KMS-11 (cell line): ENCODE measurements around the gene ARL5B.
"Not testable (repeated sequence)": the region's sequence is repeated elsewhere in the genome, so short reads cannot be mapped to it uniquely, and the experiment has no call there.

Experiments
- H2AFZ ChIP-seq: fragments of 200-600 bp; sonication (generic); 2 replicates; pipeline ENCODE4 v1.6.1; 2016; ENCODE audit warnings: antibody characterized with exemption, mixed run types, low read depth
- H3K27ac ChIP-seq: fragments of 200-600 bp; sonication (generic); 2 replicates; pipeline ENCODE4 v1.6.1; 2016; ENCODE audit warnings: mild to moderate bottlenecking, mixed run types
- H3K27me3 ChIP-seq: fragments of 200-600 bp; sonication (generic); 2 replicates; pipeline ENCODE4 v1.6.1; 2017; ENCODE audit warnings: mild to moderate bottlenecking, low read depth, mixed run types, moderate library complexity; ENCODE audit not compliant: insufficient read depth
- H3K36me3 ChIP-seq: fragments of 200-600 bp; sonication (generic); 2 replicates; pipeline ENCODE4 v1.6.1; 2017; ENCODE audit warnings: mild to moderate bottlenecking, mixed run types; ENCODE audit not compliant: insufficient read depth
- H3K4me1 ChIP-seq: fragments of 200-600 bp; sonication (generic); 2 replicates; pipeline ENCODE4 v1.6.1; 2016; ENCODE audit warnings: mild to moderate bottlenecking, low read depth, mixed run types; ENCODE audit not compliant: poor library complexity, severe bottlenecking
- H3K4me2 ChIP-seq: fragments of 200-600 bp; sonication (generic); 2 replicates; pipeline ENCODE4 v1.7.0; 2016; ENCODE audit warnings: mild to moderate bottlenecking, mixed run types
- H3K4me3 ChIP-seq: fragments of 200-600 bp; sonication (generic); IDR thresholded peaks from 2 replicates; pipeline ENCODE4 v1.6.1; 2017; ENCODE audit warnings: low read depth, low read length, mixed read lengths; ENCODE audit not compliant: insufficient read depth
- H3K79me2 ChIP-seq: fragments of 200-600 bp; sonication (generic); 2 replicates; pipeline ENCODE4 v1.6.1; 2016; ENCODE audit warnings: low read depth, mixed run types; ENCODE audit not compliant: insufficient read depth
- H3K9ac ChIP-seq: fragments of 200-600 bp; sonication (generic); 2 replicates; pipeline ENCODE4 v1.6.1; 2016; ENCODE audit warnings: mild to moderate bottlenecking, mixed run types
- H4K20me1 ChIP-seq: fragments of 200-600 bp; sonication (generic); 2 replicates; pipeline ENCODE4 v1.6.1; 2016; ENCODE audit warnings: mild to moderate bottlenecking, mixed run types; ENCODE audit not compliant: insufficient read depth
- TF ChIP-seq, protein P1 (sequence below): fragments of 200-600 bp; sonication (generic); conservative IDR thresholded peaks from 2 replicates; pipeline ENCODE4 v1.6.1; 2017; ENCODE audit warnings: low read depth, mild to moderate bottlenecking, antibody characterized with exemption, low read length, moderate library complexity, mixed read lengths

Gene ARL5B

DNA sequence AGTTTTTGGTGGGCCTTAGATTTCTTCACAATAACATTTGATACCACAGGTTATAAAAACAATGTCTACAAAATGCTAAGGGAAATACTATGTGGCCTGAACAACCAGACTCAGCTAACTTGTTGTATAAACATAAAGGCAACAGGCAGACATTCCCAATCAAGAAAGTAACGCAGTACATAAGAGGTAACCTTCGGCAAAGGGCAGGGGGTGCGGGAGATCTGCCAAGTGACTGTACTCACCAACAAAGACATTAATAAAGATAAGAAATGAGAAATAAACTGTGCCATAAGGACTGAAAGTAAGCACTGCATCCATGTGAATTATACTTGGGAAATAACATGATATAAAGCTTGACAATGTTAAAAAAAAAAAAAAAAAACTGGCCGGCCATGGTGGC lies 23.2 kb upstream of the ARL5B start:
- H3K9ac ChIP-seq: no peak overlapping the region
- H3K4me2 ChIP-seq: no peak overlapping the region
- no peaks in the 10 kb centered on the region for H3K27me3 ChIP-seq
- no peaks in the 10 kb centered on the region for H4K20me1 ChIP-seq
- H2AFZ ChIP-seq: no peak overlapping the region
- no peaks in the 10 kb centered on the region for H3K79me2 ChIP-seq
- no peak overlapping the region for H3K4me3 ChIP-seq
- H3K36me3 ChIP-seq: no peaks in the 10 kb centered on the region
- H3K27ac ChIP-seq: no peak overlapping the region
- no peaks in the 10 kb centered on the region for H3K4me1 ChIP-seq
- TF ChIP-seq, protein P1, sequence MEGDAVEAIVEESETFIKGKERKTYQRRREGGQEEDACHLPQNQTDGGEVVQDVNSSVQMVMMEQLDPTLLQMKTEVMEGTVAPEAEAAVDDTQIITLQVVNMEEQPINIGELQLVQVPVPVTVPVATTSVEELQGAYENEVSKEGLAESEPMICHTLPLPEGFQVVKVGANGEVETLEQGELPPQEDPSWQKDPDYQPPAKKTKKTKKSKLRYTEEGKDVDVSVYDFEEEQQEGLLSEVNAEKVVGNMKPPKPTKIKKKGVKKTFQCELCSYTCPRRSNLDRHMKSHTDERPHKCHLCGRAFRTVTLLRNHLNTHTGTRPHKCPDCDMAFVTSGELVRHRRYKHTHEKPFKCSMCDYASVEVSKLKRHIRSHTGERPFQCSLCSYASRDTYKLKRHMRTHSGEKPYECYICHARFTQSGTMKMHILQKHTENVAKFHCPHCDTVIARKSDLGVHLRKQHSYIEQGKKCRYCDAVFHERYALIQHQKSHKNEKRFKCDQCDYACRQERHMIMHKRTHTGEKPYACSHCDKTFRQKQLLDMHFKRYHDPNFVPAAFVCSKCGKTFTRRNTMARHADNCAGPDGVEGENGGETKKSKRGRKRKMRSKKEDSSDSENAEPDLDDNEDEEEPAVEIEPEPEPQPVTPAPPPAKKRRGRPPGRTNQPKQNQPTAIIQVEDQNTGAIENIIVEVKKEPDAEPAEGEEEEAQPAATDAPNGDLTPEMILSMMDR: no peak

DNA sequence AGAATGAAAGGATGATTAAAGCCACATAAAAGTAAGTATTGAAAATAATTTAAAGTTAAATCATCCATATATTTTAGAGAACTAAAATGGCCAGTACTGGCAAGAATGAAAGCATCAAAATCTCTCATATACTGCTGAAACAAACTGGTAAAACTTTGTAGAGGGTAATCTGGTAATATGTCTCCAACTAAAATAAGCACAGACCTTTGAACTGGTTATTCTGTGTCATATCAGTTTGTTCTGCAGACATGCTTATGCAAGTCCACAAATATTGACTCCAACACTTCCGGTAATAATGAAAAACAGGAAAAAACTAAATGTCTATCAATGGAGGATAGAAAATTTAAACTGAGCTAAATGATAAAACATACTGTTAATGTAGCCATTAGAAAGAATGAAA lies 21.8 kb upstream of the ARL5B start:
- not testable (repeated sequence) for H2AFZ ChIP-seq, H4K20me1 ChIP-seq, H3K4me3 ChIP-seq, H3K4me2 ChIP-seq, H3K27ac ChIP-seq, H3K79me2 ChIP-seq, H3K9ac ChIP-seq, H3K4me1 ChIP-seq, H3K36me3 ChIP-seq, H3K27me3 ChIP-seq

DNA sequence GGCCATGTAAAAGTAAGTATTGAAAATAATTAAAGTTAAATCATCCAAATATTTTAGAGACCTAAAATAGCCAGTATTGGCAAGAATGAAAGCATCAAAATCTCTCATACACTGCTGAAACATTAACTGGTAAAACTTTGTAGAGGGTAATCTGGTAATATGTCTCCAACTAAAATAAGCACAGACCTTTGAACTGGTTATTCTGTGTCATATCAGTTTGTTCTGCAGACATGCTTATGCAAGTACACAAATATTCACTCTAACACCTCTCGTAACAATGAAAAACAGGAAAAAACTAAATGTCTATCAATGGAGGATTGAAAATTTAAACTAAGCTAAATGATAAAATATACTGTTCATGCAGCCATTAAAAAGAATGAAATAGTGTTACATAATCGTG lies 19.5 kb upstream of the ARL5B start:
- not testable (repeated sequence) for H3K36me3 ChIP-seq, H4K20me1 ChIP-seq, H3K4me1 ChIP-seq, H3K4me3 ChIP-seq, H2AFZ ChIP-seq, H3K9ac ChIP-seq, H3K4me2 ChIP-seq, H3K79me2 ChIP-seq, H3K27me3 ChIP-seq, H3K27ac ChIP-seq

DNA sequence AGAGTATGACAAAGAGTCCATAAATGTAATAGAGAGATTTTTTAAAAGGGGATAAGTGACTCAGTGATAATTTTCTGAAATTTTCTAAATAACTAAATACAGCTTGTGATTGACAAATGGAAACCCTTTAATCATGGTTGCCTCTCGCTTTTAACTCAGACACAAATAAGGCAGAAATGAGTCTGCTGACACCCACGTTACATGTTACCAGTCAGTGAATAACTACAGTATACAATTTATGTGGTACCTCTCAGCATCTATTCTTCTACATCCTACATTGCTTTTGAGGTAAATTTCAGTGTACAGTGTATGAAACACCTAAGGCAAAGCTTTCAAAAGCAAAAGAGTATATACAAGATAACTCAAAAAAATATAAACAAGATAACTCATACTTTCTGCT lies 12.1 kb upstream of the ARL5B start:
- no peak overlapping the region for H2AFZ ChIP-seq
- H3K9ac ChIP-seq: no peak overlapping the region
- no peaks in the 10 kb centered on the region for H3K36me3 ChIP-seq
- no peak overlapping the region for H3K4me2 ChIP-seq
- H3K4me3 ChIP-seq: no peak overlapping the region
- H3K27ac ChIP-seq: no peak overlapping the region
- TF ChIP-seq, protein P1: no peak
- H4K20me1 ChIP-seq: no peaks in the 10 kb centered on the region
- peaks cover 19% of the 10 kb centered on the region for H3K4me1 ChIP-seq
- H3K27me3 ChIP-seq: no peaks in the 10 kb centered on the region
- peaks cover 19% of the 10 kb centered on the region for H3K79me2 ChIP-seq

DNA sequence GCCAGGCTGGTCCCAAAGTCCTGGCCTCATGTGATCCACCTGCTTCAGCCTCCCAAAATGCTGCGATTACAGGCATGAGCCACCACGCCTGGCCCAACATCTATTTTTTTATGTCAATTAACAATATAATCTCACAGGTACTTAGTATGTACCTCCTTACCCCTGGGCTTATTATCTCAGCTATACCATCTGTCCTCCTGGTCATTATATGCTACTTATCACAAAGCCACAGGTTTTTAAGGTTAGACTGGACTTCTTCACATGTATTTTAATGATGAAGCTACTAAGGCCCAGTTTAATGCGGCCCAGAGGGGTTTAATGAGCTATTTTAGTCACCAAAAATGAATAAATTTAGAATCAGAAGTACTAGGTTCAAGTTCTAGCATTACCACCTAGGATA lies 11.3 kb upstream of the ARL5B start:
- no peaks in the 10 kb centered on the region for H4K20me1 ChIP-seq
- H2AFZ ChIP-seq: no peak overlapping the region
- no peak overlapping the region for H3K27ac ChIP-seq
- no peaks in the 10 kb centered on the region for H3K36me3 ChIP-seq
- H3K9ac ChIP-seq: no peak overlapping the region
- no peaks in the 10 kb centered on the region for H3K27me3 ChIP-seq
- peaks cover 21% of the 10 kb centered on the region for H3K4me1 ChIP-seq
- H3K4me2 ChIP-seq: no peak overlapping the region
- no peak overlapping the region for H3K4me3 ChIP-seq
- TF ChIP-seq, protein P1: no peak
- H3K79me2 ChIP-seq: peaks cover 19% of the 10 kb centered on the region
